OCI-M2 (cell line): ENCODE results near the gene LAMA5.

ENCODE experiments used
- DNase-seq: peaks from one replicate; lab custom pipeline; 2025; ENCODE audit not compliant: unreplicated experiment; lab: John Stamatoyannopoulos, UW

The LAMA5 gene

GRCh38 chr20:62367136-62367632 lies at the start of gene LAMA5:
TSS of gene LAMA5 (minus strand) at chr20:62367312. CDS start at chr20:62367245, 67 bp downstream.
- no peak for DNase-seq

GRCh38 chr20:62415354-62416111 lies 48.4 kb upstream of the LAMA5 start:
- DNase-seq: no peak

- no peak for DNase-seq
Measured at GRCh38 chr20:62413896-62414481, 46.9 kb upstream of the LAMA5 start.

- DNase-seq: no peak
Measured at GRCh38 chr20:62413025-62413570, 46.0 kb upstream of the LAMA5 start.

- DNase-seq: no peak
Measured at GRCh38 chr20:62412194-62413024, 45.3 kb upstream of the LAMA5 start.

GRCh38 chr20:62411479-62412193 lies 44.5 kb upstream of the LAMA5 start:
- no peak for DNase-seq

- DNase-seq: no peak
Measured at GRCh38 chr20:62410746-62411478, 43.8 kb upstream of the LAMA5 start.

GRCh38 chr20:62409931-62410745 lies 43.0 kb upstream of the LAMA5 start:
- DNase-seq: no peak

- no peak for DNase-seq
Measured at GRCh38 chr20:62409086-62409853, 42.2 kb upstream of the LAMA5 start.

- no peak for DNase-seq
Measured at GRCh38 chr20:62408640-62409039, 41.5 kb upstream of the LAMA5 start.

GRCh38 chr20:62408055-62408454 lies 40.9 kb upstream of the LAMA5 start:
- no peak for DNase-seq

- DNase-seq: no peak
Measured at GRCh38 chr20:62407221-62407992, 40.3 kb upstream of the LAMA5 start, which contains the start of gene CABLES2. TSS of gene CABLES2 (minus strand) at chr20:62407285. CDS start at chr20:62407276, 9 bp downstream.

- DNase-seq: no peak
Measured at GRCh38 chr20:62406635-62407176, 39.6 kb upstream of the LAMA5 start.

GRCh38 chr20:62405981-62406513 lies 38.9 kb upstream of the LAMA5 start:
- no peak for DNase-seq

- DNase-seq: no peak
Measured at GRCh38 chr20:62405108-62405980, 38.2 kb upstream of the LAMA5 start.

- no peak for DNase-seq
Measured at GRCh38 chr20:62404761-62405107, 37.6 kb upstream of the LAMA5 start.
